HTR-8/SVneo (cell line): Measurements from ENCODE around the gene SIGLEC14.

Experiments
- DNase-seq: peaks from one replicate; pipeline ENCODE4 v3.0.0; 2011; ENCODE audit warnings: low spot score, mixed read lengths; ENCODE audit not compliant: insufficient read length
- FAIRE-seq: peaks from 2 replicates; lab custom pipeline; 2011; peaks lifted over from hg19 to GRCh38; lab: Jason Lieb, UNC

The SIGLEC14 gene

DNA sequence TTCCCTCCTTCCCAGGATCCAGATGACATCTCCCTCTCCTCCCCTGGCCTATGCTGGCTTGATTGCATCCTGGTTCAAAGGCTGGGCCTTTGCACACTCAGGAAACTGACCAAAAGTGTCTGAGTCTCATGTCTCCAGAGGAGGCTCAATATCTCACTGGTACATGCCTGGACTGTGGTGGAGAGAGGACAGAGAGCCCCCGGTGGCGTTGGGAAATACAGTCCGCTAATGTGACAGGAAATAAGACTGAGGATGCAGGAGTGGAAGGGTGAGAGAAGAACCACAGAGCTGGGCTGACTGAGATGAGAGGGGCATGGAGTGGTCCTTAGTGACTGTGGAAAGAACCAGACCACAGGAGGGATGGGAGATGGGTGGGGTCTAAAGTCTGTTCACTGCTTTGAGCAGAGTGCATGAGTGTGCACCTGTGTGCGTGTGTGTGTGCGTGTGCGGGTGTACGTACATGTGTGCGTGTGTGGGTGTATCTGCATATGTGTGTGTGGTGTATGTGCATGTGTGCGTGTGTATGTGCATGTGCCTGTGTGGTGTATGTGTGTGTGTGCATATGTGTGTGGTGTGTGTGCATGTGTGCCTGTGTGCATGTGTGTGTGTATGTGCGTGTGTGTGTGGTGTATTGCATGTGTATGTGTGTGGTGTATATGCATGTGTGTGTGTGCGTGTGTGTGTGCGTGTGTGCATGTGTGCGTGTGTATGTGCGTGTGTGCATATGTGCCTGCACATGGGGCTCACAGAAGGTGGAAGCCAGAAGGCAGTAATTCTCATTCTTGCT, 18.3 kb downstream of the SIGLEC14 start:
- no peak for DNase-seq
- FAIRE-seq, result peak; percentile 95

DNA sequence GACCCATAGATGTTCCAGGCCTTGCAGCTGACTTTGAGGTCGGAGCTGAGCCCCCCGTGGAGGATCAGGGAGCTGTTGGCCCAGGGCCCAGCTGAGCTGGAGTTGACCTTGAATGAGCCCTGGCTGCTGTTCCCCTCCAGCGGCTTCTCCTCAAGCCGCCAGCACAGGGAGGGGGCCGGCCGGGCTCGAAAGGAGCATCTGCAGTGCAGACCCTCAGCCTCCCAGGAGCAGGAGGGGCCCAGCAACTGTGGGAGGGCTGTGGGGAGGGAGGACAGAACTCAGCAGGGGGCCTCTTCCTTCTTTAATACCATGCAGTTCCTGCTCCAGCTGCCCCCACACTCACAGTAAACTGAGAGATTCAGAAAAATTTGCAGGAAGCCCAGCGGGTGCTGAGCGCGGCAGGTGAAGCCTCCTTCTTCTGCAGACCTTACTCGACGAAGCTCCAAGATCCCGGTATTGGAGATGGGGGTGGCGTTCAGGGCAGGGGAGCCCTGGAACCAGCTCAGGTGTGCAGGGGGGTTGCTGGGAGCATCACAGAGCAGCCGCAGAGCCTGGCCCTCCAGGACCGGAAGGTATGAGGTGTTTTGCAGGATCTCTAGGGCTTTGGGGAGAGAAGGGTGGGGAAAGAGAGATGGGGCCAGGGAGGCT, 19.0 kb downstream of the SIGLEC14 start:
- FAIRE-seq (no peak), DNase-seq (no peak)

- no peak for DNase-seq
- FAIRE-seq, result no peak
These were observed 19.9 kb downstream of the SIGLEC14 start for GRCh38 chr19:51626675-51627074.

DNA sequence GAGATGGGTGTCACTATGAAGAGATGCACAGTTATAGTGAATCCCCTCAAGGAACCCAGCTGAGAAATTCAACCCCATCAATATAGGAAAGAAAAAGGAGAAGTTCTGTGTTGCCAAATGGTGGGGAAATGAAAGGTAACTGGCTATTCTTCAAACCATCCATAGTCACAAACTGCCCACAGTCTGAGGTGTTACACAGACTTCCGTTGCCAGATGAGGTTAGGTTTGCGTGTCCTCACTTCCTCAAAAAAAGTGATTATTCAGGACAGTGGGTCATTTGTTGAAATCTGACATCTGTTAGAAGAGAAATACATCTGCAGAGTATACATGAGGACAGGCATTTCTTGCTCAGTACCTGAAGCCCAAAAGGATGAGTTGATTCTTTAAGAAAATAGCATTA, 25.4 kb downstream of the SIGLEC14 start:
- FAIRE-seq (no peak), DNase-seq (no peak)

- FAIRE-seq (no peak), DNase-seq (no peak)
These were observed 30.6 kb downstream of the SIGLEC14 start for GRCh38 chr19:51615991-51616390.

DNA sequence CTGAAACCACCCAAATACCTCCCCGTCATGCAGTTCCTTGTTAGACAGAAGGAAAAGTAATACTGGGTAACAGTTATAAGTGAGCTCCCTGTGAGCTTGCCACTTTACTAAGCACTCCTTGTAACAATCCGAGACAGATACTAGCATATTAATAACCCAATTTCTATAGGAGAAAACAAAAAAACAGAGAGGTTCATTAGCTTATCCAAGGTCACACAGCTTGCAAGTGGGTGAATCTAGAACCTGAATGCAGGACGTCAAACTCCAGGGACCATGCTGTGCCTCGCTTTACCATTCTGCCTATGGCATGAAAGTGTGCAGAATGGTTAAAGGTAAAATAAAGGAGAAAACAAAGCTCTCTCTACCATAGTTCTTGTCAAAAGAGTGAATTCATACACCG, 31.8 kb downstream of the SIGLEC14 start:
- DNase-seq (no peak), FAIRE-seq (no peak)

DNA sequence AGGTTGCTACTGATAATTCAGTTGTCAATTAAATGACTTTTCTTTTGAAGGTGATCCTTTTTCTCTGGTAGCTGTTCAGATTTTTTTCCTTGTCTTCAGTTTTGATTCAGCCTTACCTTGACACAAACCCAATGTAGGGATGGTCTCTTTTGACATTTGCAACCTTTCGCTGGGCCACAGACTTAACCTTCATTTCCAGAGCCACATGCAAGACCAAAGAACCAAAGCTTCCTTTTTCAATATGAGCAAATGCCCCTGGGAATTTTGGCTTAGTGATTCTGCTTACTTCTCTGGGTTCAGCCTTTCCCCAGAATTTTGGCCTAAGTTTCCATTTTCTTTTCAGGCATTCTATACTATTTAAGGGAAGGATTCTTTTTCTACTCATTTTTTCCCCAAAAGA, 36.0 kb downstream of the SIGLEC14 start:
- no peak for DNase-seq
- no peak for FAIRE-seq

GRCh38 chr19:51607920-51608562, 38.6 kb downstream of the SIGLEC14 start:
- peak; percentile 63 for FAIRE-seq
- peak; percentile 63 for DNase-seq

- FAIRE-seq (no peak), DNase-seq (no peak)
These were observed 39.5 kb downstream of the SIGLEC14 start for GRCh38 chr19:51607077-51607476.

DNA sequence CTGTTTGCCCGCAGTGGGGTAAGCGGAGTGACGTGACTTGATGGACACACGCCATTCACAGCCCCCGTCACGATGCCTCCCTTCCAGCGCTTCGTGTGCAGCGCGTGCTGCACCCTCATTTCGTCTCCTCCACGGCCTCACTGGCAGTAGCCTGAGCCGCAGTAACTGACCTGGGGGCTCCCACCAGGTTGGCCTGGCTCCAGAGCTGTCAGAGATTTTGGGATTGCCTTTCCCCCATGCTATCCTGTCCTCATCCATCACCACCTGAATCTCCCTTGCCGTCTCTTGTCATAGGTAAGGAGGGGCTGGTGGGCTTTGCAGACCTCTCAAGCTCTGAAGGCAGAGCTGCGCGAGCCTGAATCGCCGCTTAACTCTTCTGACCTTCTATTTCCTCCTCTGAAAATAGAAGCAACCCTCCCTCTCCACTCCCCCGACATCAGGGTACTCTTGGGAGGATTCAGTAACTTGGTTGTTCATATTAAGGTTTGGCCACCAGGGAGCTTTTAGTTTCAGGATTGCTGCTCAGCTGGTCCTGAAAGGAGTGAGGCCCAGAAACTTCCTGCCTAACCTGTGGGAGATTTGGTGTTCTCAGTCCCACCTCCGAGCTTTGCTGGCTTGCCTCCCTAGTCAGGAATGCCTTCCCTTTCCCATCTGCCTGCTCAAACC, 44.3 kb downstream of the SIGLEC14 start:
- DNase-seq, result no peak

GRCh38 chr19:51600940-51601580, 45.6 kb downstream of the SIGLEC14 start:
- FAIRE-seq, result no peak
- DNase-seq, result no peak

More for the DNA sequence above, 44.3 kb downstream of the SIGLEC14 start:
- FAIRE-seq, result no peak

- FAIRE-seq (no peak), DNase-seq (no peak)
These were observed 47.5 kb downstream of the SIGLEC14 start for GRCh38 chr19:51599084-51599483.

GRCh38 chr19:51598159-51598915, 48.3 kb downstream of the SIGLEC14 start:
- FAIRE-seq (no peak), DNase-seq (no peak)

DNA sequence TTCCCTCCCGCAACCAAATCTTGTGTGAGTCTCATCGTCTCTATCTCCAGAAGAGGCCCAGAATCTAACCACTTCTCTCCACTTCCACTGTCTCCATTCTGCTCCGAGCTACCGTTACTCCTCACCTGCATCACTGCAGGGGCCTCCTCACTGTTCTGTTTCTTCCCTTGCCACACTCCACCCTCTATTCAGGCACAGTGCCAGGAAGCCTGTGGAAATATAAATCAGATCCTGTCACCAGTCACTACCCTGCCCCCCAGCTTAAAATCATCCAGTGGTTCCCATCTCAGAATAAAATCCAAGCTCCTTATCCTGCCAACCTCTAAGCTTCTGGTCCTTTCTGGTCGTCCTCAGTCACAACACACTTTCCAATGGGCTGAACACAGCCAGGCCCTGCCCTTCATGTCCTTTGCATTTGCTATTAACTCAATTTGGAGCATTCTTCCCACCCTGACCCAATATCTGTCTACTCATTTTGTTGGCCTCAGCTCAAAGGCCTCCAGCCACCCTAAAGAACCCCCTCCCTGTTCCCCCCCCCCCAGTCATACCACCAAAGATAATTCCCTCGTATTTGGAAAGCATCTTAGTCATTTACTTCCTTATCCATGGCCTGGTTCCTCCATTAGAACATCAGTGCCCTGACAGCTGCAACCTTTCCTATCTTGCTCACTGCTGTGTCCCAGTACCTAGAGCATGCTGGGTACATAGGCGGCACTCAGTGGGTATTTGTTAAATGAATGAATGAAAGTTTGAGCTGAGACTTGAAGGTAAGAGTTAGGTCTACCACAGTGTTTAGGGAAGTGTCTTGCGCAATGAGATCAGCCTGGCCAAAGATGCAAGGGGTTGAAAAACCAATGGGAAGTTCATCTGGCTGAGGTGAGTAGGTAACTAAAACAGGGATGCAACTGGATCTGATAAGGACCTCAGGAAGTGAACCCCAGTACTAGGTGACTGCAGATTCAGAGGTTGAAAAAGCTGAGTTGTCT, 51.1 kb downstream of the SIGLEC14 start:
- FAIRE-seq, result no peak
- DNase-seq, result no peak

DNA sequence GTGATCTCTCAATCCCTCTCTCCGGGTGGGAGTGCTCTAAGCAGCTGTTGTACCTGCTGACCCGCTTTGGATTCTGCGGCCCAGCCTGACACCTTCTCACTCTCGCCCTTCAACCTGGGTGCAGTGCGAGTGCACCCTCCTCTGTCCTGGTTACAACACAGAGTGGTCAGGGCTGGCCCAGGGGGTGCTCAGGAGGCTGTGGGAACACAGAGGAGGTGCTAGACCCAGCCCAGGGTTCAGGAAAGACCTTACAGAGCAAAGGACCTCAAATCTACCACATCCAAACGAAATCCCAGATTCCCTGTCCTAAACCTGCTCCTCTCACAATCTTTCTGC, 51.9 kb downstream of the SIGLEC14 start:
- no peak for FAIRE-seq
- no peak for DNase-seq

- FAIRE-seq, result peak; percentile 97
- peak; percentile 97 for DNase-seq
These were observed 52.5 kb downstream of the SIGLEC14 start for GRCh38 chr19:51593969-51594773.

DNA sequence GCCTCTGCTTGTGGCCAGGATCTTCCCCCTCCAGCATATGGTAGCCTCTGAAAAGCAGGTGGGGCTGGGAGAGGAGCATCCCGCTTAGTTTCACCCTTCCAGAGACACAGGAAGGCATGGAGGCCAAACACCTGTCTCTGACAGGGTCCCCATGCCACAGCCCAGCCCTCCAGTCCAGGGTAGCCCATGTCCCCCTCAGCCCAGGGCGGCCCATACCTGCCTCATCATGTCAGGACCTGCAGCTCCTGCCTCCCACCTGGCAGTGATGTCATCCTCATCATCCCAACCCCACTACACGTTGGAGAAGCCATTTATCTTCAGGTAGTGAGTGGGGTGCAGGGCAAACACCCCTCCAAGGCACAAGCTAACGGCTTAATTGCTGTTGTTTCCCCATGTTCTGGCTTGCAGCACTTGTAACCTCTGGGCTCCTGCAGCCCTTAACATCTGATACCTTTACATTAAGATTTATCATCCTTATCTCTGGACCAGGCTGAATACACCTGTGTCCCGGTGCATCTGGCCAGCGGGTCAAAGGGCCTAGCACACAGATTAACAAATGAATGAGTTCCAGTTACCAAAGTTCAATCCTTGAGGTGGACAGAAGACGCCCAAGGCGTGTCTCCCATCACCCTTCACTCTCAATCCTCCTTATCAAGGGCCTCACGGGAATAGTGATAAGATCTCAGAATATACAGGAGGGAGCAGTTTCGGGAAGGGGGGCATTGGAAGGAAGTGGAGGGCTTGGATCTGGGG, 53.3 kb downstream of the SIGLEC14 start:
- no peak for FAIRE-seq
- DNase-seq, result no peak
